PC-9 (cell line): ENCODE results near the gene TMEM39B. TPM values are rescaled to one million over a fixed set of nuclear protein-coding genes. Genes with fewer than 3 reads are reported as not detected.
A peak's percentile ranks its signal among the peaks of the same experiment; 100 is the strongest.

Experiments
- BruUV-seq: library from RNA; stranded (reverse); fragments of 400-500 nt; replicated peaks from 2 replicates; lab custom pipeline; 2021; lab: Mats Ljungman, UMichigan
- CTCF ChIA-PET: fragments of 300-600 bp; sonication (Branson Sonifier 250); formaldehyde crosslinking; loops from one replicate; lab custom pipeline; 2022; ENCODE audit warnings: antibody characterized with exemption; lab: Charles Lee
- POLR2A ChIA-PET: fragments of 300-600 bp; sonication (Branson Sonifier 250); formaldehyde crosslinking; loops from one replicate; lab custom pipeline; 2022; ENCODE audit warnings: antibody characterized with exemption; ENCODE audit not compliant: unreplicated experiment; lab: Charles Lee
- DNase-seq, 2 experiments: peaks; one replicate each; pipeline versions ENCODE4 v3.0.0 to v3.0.0-alpha.2; 2015 to 2022; ENCODE audit warnings: mixed read lengths in 1 of 2
- H2AFZ ChIP-seq: fragments of 200-600 bp; sonication (generic); 2 replicates; pipeline ENCODE4 v1.8.1; 2017; ENCODE audit warnings: antibody characterized with exemption
- H3F3A ChIP-seq: fragments of 200-600 bp; sonication (generic); 2 replicates; pipeline ENCODE4 v1.8.1; 2017; ENCODE audit warnings: antibody characterized with exemption, mild to moderate bottlenecking, low read depth; ENCODE audit not compliant: insufficient read depth
- H3K27ac ChIP-seq: fragments of 200-600 bp; sonication (generic); 2 replicates; pipeline ENCODE4 v1.6.1; 2016; ENCODE audit warnings: mixed run types
- H3K27me3 ChIP-seq: fragments of 200-600 bp; sonication (generic); 2 replicates; pipeline ENCODE4 v1.6.1; 2016; ENCODE audit warnings: low read depth, mixed run types; ENCODE audit not compliant: insufficient read depth
- H3K36me3 ChIP-seq: fragments of 200-600 bp; sonication (generic); 2 replicates; pipeline ENCODE4 v1.6.1; 2016; ENCODE audit warnings: low read depth, mixed run types
- H3K4me1 ChIP-seq: fragments of 200-600 bp; sonication (generic); replicated peaks from 2 replicates; pipeline ENCODE4 v1.6.1; 2016; ENCODE audit warnings: mixed run types; ENCODE audit not compliant: insufficient read depth
- H3K4me2 ChIP-seq: fragments of 200-600 bp; sonication (generic); 2 replicates; pipeline ENCODE4 v1.6.1; 2017; ENCODE audit warnings: mixed run types
- H3K4me3 ChIP-seq: fragments of 200-600 bp; sonication (generic); 2 replicates; pipeline ENCODE4 v1.6.1; 2016; ENCODE audit warnings: mixed run types
- H3K79me2 ChIP-seq: fragments of 200-600 bp; sonication (generic); 2 replicates; pipeline ENCODE4 v1.6.1; 2017; ENCODE audit warnings: low read depth, mixed run types
- H3K9me2 ChIP-seq: fragments of 200-600 bp; sonication (generic); 2 replicates; pipeline ENCODE4 v1.8.1; 2017; ENCODE audit warnings: mild to moderate bottlenecking; ENCODE audit not compliant: insufficient read depth
- H3K9me3 ChIP-seq: fragments of 200-600 bp; sonication (generic); 2 replicates; pipeline ENCODE4 v1.8.1; 2016; ENCODE audit warnings: low read depth; ENCODE audit not compliant: insufficient read depth
- H4K20me1 ChIP-seq: fragments of 200-600 bp; sonication (generic); 2 replicates; pipeline ENCODE4 v1.8.1; 2017; ENCODE audit not compliant: insufficient read depth
- CTCF ChIP-seq: fragments of 200-600 bp; sonication (generic); conservative IDR thresholded peaks from 2 replicates; pipeline ENCODE4 v1.6.1; 2017; ENCODE audit warnings: mixed run types, antibody characterized with exemption, mild to moderate bottlenecking, moderate library complexity
- EZH2 ChIP-seq: fragments of 200-600 bp; sonication (generic); IDR thresholded peaks from 2 replicates; pipeline ENCODE4 v1.8.0; 2017; ENCODE audit warnings: antibody characterized with exemption, low read depth
- intact Hi-C: fragments of 100-400 bp; cut with micrococcal nuclease; formaldehyde crosslinking; loops from one replicate; pipeline ENCODE4 v1.10.0; 2022; ENCODE audit not compliant: unreplicated experiment
- total RNA-seq: library from RNA; stranded (reverse); gene quantifications from 2 replicates; pipeline ENCODE4 v1.2.3, GENCODE V29; 2021

TMEM39B gene
- total RNA-seq, 1 experiment from 2014 or later = 27.2 TPM

- Histone ChIP-seq H2AFZ (no peak overlapping the region), H3K4me3 (no peak overlapping the region), H3K9me2 (no peaks in the 10 kb centered on the region), H3K4me1 (no peaks in the 10 kb centered on the region), H3K9me3 (no peaks in the 10 kb centered on the region), H3K4me2 (no peak overlapping the region), H3K36me3 (peaks cover 47% of the 10 kb centered on the region), H3K27ac (no peak overlapping the region), H3F3A (peaks cover 23% of the 10 kb centered on the region), H3K27me3 (no peaks in the 10 kb centered on the region), H4K20me1 (no peaks in the 10 kb centered on the region), H3K79me2 (no peaks in the 10 kb centered on the region)
- no peak for DNase-seq
- TF ChIP-seq EZH2 (no peak), CTCF (no peak)
- intact Hi-C loops = no loop called here
- CTCF ChIA-PET = interaction anchor here (0.6 kb wide), 1 partner anchor 861 kb away, joined by 3 read pairs; no protein-coding TSS in a partner anchor
- POLR2A ChIA-PET = no interaction called here
- BruUV-seq = no TSS peak
Observed at GRCh38 chr1:32056598-32056997, 16.1 kb upstream of the TMEM39B start.

- BruUV-seq = no TSS peak
Observed at GRCh38 chr1:32060914-32061313, 11.8 kb upstream of the TMEM39B start.

GRCh38 chr1:32062867-32063230 lies 9.9 kb upstream of the TMEM39B start:
- POLR2A ChIA-PET = interaction anchor here (0.6 to 0.7 kb wide), 5 partner anchors 152 to 1153 kb away, joined by 3 to 21 read pairs (median 8); no protein-coding TSS in a partner anchor

More at GRCh38 chr1:32060914-32061313, 11.8 kb upstream of the TMEM39B start:
- Histone ChIP-seq H3K9me3 (no peaks in the 10 kb centered on the region), H3K4me1 (peaks cover 14% of the 10 kb centered on the region), H3K4me3 (no peak overlapping the region), H3K9me2 (no peaks in the 10 kb centered on the region), H2AFZ (no peak overlapping the region), H4K20me1 (peaks cover 21% of the 10 kb centered on the region), H3K27ac (peak overlapping the region; percentile 23; the same call in 1 of the 2 replicates), H3K27me3 (no peaks in the 10 kb centered on the region), H3K36me3 (peaks cover 40% of the 10 kb centered on the region), H3K4me2 (no peak overlapping the region), H3F3A (peaks cover 55% of the 10 kb centered on the region), H3K79me2 (no peaks in the 10 kb centered on the region)
- POLR2A ChIA-PET = no interaction called here
- DNase-seq = no peak
- intact Hi-C loops = loop anchor here (10.0 kb wide), 2 partner anchors 96 to 396 kb away; no protein-coding TSS in a partner anchor
- CTCF ChIA-PET = interaction anchor here (0.6 kb wide), 1 partner anchor 314 kb away, joined by 3 read pairs; no protein-coding TSS in a partner anchor
- TF ChIP-seq CTCF (no peak), EZH2 (no peak)

More at GRCh38 chr1:32062867-32063230, 9.9 kb upstream of the TMEM39B start:
- CTCF ChIA-PET = interaction anchor here (0.6 kb wide), 1 partner anchor 10 kb away, joined by 13 read pairs; no protein-coding TSS in a partner anchor
- no peaks in the 10 kb centered on the region for H3K9me2 ChIP-seq
- no peak overlapping the region for H3K4me3 ChIP-seq
- intact Hi-C loops = loop anchor here (10.0 kb wide), 2 partner anchors 98 to 398 kb away; no protein-coding TSS in a partner anchor
- H4K20me1 ChIP-seq = peaks cover 21% of the 10 kb centered on the region
- DNase-seq = no peak
- TF ChIP-seq EZH2 (no peak), CTCF (no peak)
- peaks cover 70% of the 10 kb centered on the region for H3F3A ChIP-seq
- peaks cover 24% of the 10 kb centered on the region for H3K4me1 ChIP-seq
- BruUV-seq = no TSS peak
- H3K36me3 ChIP-seq = peaks cover 29% of the 10 kb centered on the region; the same call in 1 of the 2 replicates
- peak overlapping the region; percentile 37 for H3K4me2 ChIP-seq
- no peaks in the 10 kb centered on the region for H3K9me3 ChIP-seq
- no peak overlapping the region for H2AFZ ChIP-seq
- no peaks in the 10 kb centered on the region for H3K27me3 ChIP-seq
- peak overlapping the region; percentile 21 for H3K27ac ChIP-seq
- H3K79me2 ChIP-seq = no peaks in the 10 kb centered on the region
